Measurements from ENCODE around the gene SELENOW.
"Not testable (repeated sequence)": the region's sequence is repeated elsewhere in the genome, so short reads cannot be mapped to it uniquely, and the experiment has no call there.

The SELENOW gene

DNA sequence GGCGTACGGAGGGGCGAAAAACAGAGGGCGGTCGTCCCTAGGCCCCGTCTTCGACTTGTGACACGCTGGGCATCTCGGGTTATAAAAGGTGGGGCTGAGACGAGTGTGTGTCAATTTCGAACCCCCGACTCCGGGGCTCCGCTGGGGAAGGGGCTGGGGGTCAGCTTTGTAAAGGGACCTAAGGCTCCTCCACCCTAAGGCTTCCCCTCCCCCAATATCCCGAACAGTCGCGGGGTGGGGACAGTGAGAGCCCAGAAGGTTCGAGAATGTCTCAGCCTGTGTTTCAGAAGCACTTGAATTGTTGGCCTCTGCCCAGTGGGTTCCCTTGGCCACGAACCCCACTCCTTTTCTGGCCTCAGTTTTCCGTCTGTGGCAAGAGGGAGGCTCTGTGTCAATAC, 450 bp downstream of the SELENOW start:
- in situ Hi-C loops (cut with HindIII; ENCODE audit: low pct_unique_long_range_greater_than_20kb, low sequenced_read_pairs), result no loop called here
- peak; percentile 28 to 35 for DNase-seq (ENCODE audit: low read depth in 1 of 2, low spot score in 1 of 2)
- TF ChIP-seq JUND (IDR thresholded peaks at IDR 0.05; ENCODE audit: low read depth), result no peak

DNA sequence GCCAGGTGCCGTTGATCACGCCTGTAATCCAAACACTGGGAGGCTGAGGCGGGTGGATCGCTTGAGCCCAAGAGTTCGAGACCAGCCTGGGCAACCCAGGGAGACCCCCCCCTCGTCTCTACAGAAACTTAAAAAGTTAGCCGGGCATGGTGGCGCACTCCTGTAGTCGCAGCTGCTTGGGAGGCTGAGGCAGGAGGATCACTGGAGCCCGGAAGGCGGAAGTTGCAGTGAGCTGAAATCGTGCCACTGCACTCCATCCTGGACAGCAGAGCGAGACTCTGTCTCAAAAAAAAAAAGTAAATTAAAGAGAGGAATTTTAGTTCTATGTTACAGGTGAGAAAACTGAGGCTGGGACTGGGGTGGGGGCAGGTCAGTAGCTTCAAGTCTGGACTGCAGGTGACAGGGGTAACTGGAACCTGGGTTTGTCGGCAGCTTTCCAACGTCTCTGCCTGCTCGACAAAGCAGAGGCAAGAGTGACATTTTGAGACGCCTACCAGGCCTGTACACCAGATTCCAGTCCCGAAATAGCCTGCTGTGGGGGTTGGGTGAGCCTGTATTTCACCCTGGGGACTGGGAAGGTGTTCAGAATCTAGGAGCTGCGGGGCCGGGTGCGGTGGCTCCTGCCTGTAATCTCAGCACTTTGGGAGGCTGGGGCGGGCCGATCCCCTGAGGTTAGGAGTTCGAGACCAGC, 1.2 kb downstream of the SELENOW start:
- no peak for TF ChIP-seq JUND (IDR thresholded peaks at IDR 0.05; ENCODE audit: low read depth)
- DNase-seq (ENCODE audit: low read depth in 1 of 2, low spot score in 1 of 2), result peak; percentile 13 to 57
- in situ Hi-C loops (cut with HindIII; ENCODE audit: low pct_unique_long_range_greater_than_20kb, low sequenced_read_pairs), result no loop called here

DNA sequence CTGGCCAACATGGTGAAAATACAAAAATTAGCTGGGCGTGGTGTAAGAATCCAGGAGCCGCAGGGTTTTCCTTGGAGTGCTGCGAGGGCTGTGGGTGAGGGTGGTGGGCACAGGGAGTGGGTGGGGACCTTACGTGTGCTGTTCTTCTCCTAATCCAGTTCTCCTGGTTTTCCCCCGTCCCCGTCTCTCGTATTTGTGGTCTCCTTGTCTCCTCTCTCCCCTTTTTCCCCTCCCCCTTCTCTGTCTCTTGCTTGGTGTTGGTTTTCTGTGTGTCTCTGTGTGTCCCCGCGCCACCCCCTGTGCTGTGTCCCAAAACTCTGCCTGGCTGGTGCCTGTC, 1.7 kb downstream of the SELENOW start:
- no peak for DNase-seq (ENCODE audit: low read depth in 1 of 2, low spot score in 1 of 2)
- in situ Hi-C loops (cut with HindIII; ENCODE audit: low pct_unique_long_range_greater_than_20kb, low sequenced_read_pairs), result no loop called here
- no peak for TF ChIP-seq JUND (IDR thresholded peaks at IDR 0.05; ENCODE audit: low read depth)

DNA sequence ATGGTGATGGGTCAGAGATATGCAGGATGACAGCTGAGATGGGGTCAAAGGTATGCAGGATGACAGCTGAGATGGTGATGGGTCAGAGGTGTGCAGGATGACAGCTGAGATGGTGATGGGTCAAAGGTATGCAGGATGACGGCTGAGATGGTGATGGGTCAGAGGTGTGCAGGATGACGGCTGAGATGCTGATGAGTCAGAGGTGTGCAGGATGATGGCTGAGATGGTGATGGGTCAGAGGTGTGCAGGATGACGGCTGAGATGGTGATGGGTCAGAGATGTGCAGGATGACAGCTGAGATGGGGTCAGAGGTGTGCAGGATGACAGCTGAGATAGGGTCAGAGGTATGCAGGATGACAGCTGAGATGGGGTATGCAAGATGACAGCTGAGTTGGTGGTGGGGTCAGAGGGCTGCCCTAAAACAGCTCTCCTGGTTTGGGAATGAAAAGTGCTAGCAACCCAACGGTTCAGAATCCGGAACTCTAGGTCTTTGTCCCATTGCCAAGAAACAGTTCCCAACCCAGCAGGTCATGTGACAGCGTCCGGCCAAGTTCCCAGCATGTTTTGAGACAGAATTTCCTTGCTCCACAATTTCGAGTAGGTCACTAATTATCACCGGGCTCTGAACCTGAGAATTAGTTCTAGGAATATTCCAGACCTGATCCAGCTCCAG, 3.2 kb downstream of the SELENOW start:
- no peak for DNase-seq (ENCODE audit: low read depth in 1 of 2, low spot score in 1 of 2)
- in situ Hi-C loops (cut with HindIII; ENCODE audit: low pct_unique_long_range_greater_than_20kb, low sequenced_read_pairs), result no loop called here

DNA sequence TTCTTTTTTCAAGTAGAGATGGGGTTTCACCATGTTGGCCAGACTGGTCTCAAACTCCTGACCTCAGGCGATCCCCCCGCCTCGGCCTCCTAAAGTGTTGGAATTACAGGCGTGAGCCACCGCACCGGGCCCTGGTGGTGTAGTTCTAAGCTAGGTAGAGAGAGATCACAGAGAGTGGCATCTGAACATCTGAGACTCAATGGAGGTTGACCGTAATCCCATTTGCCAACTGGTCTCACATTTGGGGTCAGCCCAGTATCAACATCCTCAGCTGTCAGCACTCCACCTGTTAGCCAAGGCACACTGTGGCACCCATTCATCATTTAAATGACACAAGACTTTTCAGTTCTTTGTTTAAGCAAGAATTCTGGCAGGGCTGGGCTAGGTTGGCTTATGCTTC, 8.1 kb downstream of the SELENOW start:
- in situ Hi-C loops (cut with HindIII; ENCODE audit: low pct_unique_long_range_greater_than_20kb, low sequenced_read_pairs), result no loop called here
- DNase-seq (ENCODE audit: low read depth in 1 of 2, low spot score in 1 of 2), result no peak
- TF ChIP-seq JUND (IDR thresholded peaks at IDR 0.05; ENCODE audit: low read depth), result no peak

More for the DNA sequence above, 3.2 kb downstream of the SELENOW start:
- TF ChIP-seq JUND (IDR thresholded peaks at IDR 0.05; ENCODE audit: low read depth), result no peak

DNA sequence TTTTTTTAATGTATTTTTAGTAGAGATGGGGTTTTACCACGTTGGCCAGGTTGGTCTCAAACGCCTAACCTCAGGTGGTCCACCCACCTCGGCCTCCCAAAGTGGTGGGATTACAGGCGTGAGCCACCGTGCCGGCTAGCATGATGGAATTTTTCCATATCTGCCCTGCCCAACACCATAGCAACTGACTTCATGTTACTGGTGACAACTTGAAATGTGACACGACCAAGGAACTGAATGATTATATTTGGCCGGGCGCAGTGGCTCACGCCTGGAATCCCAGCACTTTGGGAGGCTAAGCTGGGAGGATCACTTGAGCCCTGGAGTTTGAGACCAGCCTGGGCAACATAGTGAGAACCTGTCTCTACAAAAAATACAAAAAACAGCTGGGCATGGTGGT, 8.8 kb downstream of the SELENOW start:
- in situ Hi-C loops (cut with HindIII; ENCODE audit: low pct_unique_long_range_greater_than_20kb, low sequenced_read_pairs); DNase-seq (ENCODE audit: low read depth in 1 of 2, low spot score in 1 of 2): not testable (repeated sequence)

DNA sequence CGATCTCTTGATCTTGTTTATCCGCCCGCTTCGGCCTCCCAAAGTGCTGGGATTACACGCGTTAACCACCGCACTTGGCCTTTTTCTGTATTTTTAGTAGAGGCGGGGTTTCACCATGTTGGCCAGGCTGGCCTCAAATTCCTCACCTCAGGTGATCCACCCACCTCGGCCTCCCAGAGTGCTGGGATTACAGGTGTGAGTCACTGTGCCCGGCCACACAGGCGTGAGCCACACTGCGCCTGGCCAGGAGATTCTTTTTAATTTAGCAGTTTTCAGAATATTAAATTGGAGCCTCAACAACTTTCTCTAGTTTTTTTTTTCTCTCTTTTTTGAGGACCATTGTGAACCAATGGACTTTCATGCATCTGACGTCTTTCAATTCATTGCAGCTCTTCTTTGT, 11.3 kb downstream of the SELENOW start:
- DNase-seq (ENCODE audit: low read depth in 1 of 2, low spot score in 1 of 2); in situ Hi-C loops (cut with HindIII; ENCODE audit: low pct_unique_long_range_greater_than_20kb, low sequenced_read_pairs): not testable (repeated sequence)

DNA sequence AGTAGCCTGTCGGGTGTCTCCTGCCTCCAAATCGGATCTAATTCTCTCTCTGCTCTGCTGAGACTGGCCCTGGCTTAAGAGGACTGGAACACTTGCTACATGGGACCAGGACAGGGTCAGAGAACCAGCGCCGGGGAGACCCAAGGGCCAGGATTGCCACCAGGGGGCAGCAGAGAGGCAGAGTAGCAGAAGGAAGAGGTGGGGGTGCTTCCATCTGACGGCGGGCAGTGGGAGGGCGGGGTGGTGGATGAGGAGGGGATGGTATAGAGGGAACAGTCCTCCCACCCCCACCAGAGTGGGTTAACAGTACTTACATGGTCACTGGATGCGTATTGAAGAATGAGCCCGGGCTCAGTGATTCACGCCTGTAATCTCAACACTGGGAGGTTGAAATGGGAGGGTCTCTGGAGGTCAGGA, 11.9 kb downstream of the SELENOW start:
- in situ Hi-C loops (cut with HindIII; ENCODE audit: low pct_unique_long_range_greater_than_20kb, low sequenced_read_pairs), result no loop called here
- DNase-seq (ENCODE audit: low read depth in 1 of 2, low spot score in 1 of 2), result peak; percentile 67 to 76
- TF ChIP-seq JUND (IDR thresholded peaks at IDR 0.05; ENCODE audit: low read depth), result no peak

DNA sequence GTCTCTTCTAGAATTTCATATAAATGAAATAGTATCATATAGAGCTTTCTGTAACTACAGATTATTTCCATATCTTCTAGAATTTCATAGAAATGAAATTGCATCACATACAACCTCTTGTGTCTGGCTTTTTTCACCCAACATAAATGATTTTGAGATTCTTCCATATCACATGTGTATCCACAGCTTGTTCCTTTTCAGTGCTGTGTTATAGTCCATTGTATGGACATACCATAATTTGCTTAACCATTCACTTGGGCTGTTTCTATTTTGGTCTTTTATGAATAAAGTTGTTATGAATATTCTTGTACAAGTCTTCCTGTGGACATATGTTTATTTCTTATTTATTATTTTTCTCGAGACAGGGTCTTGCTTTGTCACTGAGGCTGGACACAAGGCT, 14.1 kb downstream of the SELENOW start:
- no peak for DNase-seq (ENCODE audit: low read depth in 1 of 2, low spot score in 1 of 2)
- in situ Hi-C loops (cut with HindIII; ENCODE audit: low pct_unique_long_range_greater_than_20kb, low sequenced_read_pairs), result no loop called here
- no peak for TF ChIP-seq JUND (IDR thresholded peaks at IDR 0.05; ENCODE audit: low read depth)

DNA sequence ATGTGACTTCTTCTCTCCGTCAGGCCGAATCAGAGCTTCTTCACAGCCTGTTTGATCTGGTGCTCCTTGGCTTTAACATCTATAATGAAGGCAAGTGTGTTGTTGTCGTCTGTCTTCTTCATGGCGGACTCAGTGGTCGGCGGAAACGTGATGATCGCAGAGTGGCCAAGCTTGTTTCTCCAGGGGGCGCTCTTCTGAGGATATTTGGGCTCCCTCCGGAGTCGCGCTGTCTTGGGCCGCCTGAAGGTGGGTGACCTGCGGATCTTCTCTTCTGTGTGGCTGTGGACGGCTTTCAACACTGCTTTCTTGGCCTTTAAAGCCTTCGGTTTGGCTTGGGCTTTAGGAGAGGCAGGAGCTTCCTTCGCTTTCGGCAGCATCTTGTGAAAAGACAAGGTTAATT, 16.0 kb downstream of the SELENOW start:
- DNase-seq (ENCODE audit: low read depth in 1 of 2, low spot score in 1 of 2), result no peak
- TF ChIP-seq JUND (IDR thresholded peaks at IDR 0.05; ENCODE audit: low read depth), result no peak
- in situ Hi-C loops (cut with HindIII; ENCODE audit: low pct_unique_long_range_greater_than_20kb, low sequenced_read_pairs), result no loop called here

DNA sequence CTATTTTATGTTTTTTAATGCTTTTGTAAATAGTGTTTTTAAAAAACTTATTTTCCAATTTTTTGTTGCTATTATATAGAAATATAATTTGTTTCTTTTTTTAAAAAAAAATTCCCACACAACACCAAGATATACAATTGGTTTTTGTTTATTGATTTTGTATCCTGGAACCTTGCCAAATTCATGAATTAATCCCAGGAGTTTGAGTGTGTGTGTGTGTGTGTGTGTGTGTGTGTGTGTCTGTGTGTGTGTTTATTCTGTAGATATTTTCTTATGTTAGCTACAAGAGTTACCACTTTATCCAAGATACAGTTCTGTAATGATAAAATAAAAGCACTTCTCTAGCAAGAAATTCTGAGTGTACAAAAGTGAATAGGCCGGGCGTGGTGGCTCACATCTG, 18.3 kb downstream of the SELENOW start:
- no peak for TF ChIP-seq JUND (IDR thresholded peaks at IDR 0.05; ENCODE audit: low read depth)
- DNase-seq (ENCODE audit: low read depth in 1 of 2, low spot score in 1 of 2), result no peak
- in situ Hi-C loops (cut with HindIII; ENCODE audit: low pct_unique_long_range_greater_than_20kb, low sequenced_read_pairs), result no loop called here

DNA sequence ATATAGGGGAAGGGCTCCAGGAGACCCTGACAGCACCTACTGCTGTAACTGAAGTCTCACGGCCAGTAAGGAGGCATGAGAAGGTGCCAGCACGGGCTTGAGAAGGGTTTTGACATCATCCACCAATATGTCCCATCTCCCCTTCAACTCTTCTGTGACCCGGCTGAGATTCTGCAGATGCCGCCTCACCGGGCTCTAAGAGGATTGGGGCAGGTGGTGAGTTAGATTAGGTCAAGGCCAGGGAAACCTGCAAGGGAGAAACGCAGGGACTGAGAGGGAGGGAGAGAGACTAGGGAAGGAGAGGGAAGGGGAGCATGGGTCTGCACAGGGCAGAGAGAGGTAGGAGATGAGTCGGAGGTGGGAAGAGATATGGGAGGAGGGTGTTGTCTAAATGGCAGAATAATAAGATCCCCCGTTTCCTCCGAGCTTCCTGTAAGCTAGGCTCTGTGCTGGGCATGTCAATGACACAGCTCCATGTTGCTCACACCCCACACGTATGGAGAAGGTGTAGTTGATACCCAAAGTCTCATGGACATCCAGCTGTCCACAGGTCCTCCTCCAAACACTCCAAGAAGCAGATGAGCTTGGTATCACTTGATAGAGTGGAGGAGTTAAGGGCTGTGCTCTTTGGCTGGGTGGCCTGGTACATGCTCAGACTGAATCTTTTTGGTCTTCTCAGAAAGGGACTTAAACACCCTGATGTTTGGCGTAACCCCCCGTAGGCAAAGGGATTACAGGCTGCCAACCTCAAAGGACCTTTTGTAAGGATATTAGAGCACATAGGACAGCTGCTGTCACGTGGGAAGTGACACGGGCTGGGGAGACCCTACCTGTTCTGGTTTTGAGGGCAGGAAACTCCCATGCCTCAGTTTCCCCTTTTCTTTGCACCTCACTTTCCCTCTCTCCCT, 19.7 kb downstream of the SELENOW start:
- in situ Hi-C loops (cut with HindIII; ENCODE audit: low pct_unique_long_range_greater_than_20kb, low sequenced_read_pairs), result no loop called here
- no peak for TF ChIP-seq JUND (IDR thresholded peaks at IDR 0.05; ENCODE audit: low read depth)
- no peak for DNase-seq (ENCODE audit: low read depth in 1 of 2, low spot score in 1 of 2)

DNA sequence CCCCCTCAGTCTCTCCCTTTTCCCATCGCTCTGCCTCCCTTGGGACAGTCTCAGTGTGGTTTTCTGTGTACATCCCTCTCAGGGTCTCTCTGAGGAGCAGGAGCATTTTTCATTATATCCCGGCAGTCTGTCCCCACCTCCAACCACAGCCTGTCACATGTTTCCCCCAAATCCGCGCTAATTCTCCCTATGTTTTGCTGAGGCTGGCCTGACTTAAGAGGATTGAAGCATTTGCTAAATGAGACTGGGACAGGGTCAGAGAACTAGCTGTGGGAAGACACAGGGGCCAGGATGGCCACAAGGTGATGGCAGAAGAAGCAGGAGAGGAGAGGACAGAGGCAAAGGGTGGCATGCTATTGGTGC, 20.4 kb downstream of the SELENOW start:
- DNase-seq (ENCODE audit: low read depth in 1 of 2, low spot score in 1 of 2), result no peak
- no peak for TF ChIP-seq JUND (IDR thresholded peaks at IDR 0.05; ENCODE audit: low read depth)
- in situ Hi-C loops (cut with HindIII; ENCODE audit: low pct_unique_long_range_greater_than_20kb, low sequenced_read_pairs), result no loop called here
